IMR-90 (cell line): ENCODE measurements around the gene IGF1.

Experiments used
- BHLHE40 ChIP-seq: fragments of 150-350 bp; IDR thresholded peaks from 2 replicates; pipeline ENCODE4 v1.6.1; 2016; ENCODE audit warnings: mild to moderate bottlenecking, low read depth, low read length
- CTCF ChIP-seq: conservative IDR thresholded peaks from 2 replicates; pipeline ENCODE4 v1.5.1; 2012; ENCODE audit warnings: mild to moderate bottlenecking, low read depth, low read length, improper control_type of control experiment
- POLR2A ChIP-seq: IDR thresholded peaks from 2 replicates; pipeline ENCODE4 v1.6.1; 2012; ENCODE audit warnings: mild to moderate bottlenecking, low read depth, low read length
- RAD21 ChIP-seq: IDR thresholded peaks from 2 replicates; pipeline ENCODE4 v1.6.1; 2012; ENCODE audit warnings: low read length, improper control_type of control experiment
- USF2 ChIP-seq: fragments of 150-350 bp; IDR thresholded peaks from 2 replicates; pipeline ENCODE4 v1.6.1; 2017; ENCODE audit warnings: mild to moderate bottlenecking, antibody characterized with exemption, low read length, low read depth

- TF ChIP-seq CTCF, result no peak
- no peak for TF ChIP-seq USF2
- no peak for TF ChIP-seq POLR2A
- TF ChIP-seq BHLHE40, result no peak
- no peak for TF ChIP-seq RAD21
Measured at GRCh38 chr12:102390068-102390467, 90.3 kb downstream of the IGF1 start.
